Subcutaneous adipose tissue (tissue), 4 donors: ENCODE data around the gene DENND4C. TPM values are rescaled to one million over a fixed set of nuclear protein-coding genes. Genes with fewer than 3 reads are reported as not detected.

Experiments
- total RNA-seq, 4 donors: library from RNA; depleted of rRNA; stranded (reverse); fragments of >200 nt; gene quantifications; one replicate each; pipeline ENCODE4 v1.1.0, GENCODE V29; 2016
- TF ChIP-seq, protein P1 (sequence below): fragments of 450-650 bp; IDR thresholded peaks from one replicate; pipeline ENCODE4 v1.5.1; 2016; ENCODE audit warnings: low read depth, mild to moderate bottlenecking, control low read depth, antibody characterized with exemption, moderate library complexity

The DENND4C gene
- total RNA-seq, 4 donors from 2014 or later = 111 to 309 (median 167) TPM

- TF ChIP-seq, protein P1, sequence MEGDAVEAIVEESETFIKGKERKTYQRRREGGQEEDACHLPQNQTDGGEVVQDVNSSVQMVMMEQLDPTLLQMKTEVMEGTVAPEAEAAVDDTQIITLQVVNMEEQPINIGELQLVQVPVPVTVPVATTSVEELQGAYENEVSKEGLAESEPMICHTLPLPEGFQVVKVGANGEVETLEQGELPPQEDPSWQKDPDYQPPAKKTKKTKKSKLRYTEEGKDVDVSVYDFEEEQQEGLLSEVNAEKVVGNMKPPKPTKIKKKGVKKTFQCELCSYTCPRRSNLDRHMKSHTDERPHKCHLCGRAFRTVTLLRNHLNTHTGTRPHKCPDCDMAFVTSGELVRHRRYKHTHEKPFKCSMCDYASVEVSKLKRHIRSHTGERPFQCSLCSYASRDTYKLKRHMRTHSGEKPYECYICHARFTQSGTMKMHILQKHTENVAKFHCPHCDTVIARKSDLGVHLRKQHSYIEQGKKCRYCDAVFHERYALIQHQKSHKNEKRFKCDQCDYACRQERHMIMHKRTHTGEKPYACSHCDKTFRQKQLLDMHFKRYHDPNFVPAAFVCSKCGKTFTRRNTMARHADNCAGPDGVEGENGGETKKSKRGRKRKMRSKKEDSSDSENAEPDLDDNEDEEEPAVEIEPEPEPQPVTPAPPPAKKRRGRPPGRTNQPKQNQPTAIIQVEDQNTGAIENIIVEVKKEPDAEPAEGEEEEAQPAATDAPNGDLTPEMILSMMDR = no peak
These were observed 148.2 kb downstream of the DENND4C start for GRCh38 chr9:19378647-19379046.

- TF ChIP-seq, protein P1 = no peak
These were observed 148.8 kb downstream of the DENND4C start for GRCh38 chr9:19379283-19379682.

DNA sequence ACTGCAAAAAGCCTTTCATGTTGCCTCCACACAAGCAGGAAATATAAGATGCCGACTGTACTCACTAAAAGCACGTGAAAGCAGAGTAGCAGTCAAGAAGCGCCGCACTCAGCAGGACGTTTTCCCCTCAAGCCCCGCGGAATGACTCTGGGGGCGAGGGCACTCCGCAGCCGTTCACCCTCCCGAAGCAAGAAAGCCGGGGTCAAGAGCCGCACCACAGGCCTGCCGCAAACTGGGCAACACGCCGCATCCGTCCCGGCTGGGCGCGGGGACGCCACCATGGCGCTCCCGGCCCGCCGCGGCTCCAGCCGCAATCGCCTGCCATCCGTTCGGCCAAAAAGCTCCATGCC, 149.2 kb downstream of the DENND4C start:
- TF ChIP-seq, protein P1 = no peak

GRCh38 chr9:19380826-19381075, 150.3 kb downstream of the DENND4C start:
- TF ChIP-seq, protein P1 = no peak

- TF ChIP-seq, protein P1 = no peak
These were observed 151.2 kb downstream of the DENND4C start for GRCh38 chr9:19381656-19382055.

- TF ChIP-seq, protein P1 = no peak
These were observed 155.5 kb downstream of the DENND4C start for GRCh38 chr9:19385786-19386501.

DNA sequence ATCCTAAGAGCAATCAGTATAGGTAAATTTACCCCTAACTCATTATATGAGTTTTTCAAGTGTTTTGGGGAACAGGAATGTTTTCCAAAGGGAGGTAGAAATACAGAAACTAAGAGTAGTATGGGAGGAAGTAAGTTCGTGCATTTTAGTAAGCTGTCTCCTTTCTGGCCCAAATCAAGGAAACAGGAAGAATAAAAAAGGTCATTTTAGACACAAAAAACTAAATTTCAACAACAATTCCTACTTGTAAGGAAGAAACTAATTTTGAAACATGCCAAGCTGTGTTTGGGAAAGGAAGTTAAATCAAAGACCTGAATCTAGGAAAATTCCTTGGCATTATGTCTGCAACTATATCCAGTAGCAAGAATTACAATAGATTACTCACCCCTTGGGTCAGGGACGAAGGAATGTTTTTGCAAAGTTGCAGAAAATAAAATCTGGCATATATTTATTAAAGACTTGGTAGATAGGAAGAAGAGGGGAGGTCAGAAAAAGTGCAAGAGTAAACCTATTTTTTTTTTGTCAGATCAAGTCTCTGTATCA, 156.1 kb downstream of the DENND4C start:
- TF ChIP-seq, protein P1 = no peak
